SH-SY5Y (cell line): ENCODE results near the gene SGTA.

Source experiments
- GATA2 ChIP-seq: IDR thresholded peaks from 2 replicates; pipeline ENCODE4 v1.6.1; 2011; ENCODE audit warnings: mild to moderate bottlenecking, low read depth, low read length
- GATA3 ChIP-seq: IDR thresholded peaks from 2 replicates; pipeline ENCODE4 v1.6.1; 2011; ENCODE audit warnings: low read depth, mild to moderate bottlenecking, low read length, moderate library complexity

DNA sequence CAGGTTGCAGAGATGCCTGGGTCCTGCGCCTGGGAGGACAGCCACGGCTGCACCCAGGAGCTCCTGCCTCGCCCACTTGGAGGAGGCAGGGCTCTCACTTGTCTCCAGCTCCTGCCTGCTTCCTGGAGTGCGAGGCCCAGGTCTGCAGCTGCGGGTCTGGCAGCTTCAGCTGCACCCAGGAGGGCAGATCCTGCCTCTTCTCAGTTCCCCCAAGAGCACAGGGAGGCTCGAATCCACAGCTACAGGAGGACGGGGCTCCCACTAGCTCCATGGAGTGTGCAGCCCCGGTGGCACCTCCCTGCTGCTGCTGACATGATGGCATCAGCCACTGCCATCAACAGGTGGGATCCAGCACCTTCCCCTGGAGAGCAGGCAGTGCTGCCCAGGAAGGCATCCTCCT, 41.1 kb upstream of the SGTA start:
- TF ChIP-seq GATA2 (no peak), GATA3 (no peak)
